HEK293 (cell line): ENCODE measurements around the gene SEC22A.

Experiments used
- BCL11B ChIP-seq: fragments of 450-650 bp; formaldehyde crosslinking; IDR thresholded peaks from 2 replicates; pipeline ENCODE4 v1.5.1; 2016; ENCODE audit warnings: low read depth, missing biosample characterization, missing genetic modification characterization
- CTCF ChIP-seq: fragments of 450-650 bp; formaldehyde crosslinking; IDR thresholded peaks from 2 replicates; pipeline ENCODE4 v1.5.1; 2016; ENCODE audit warnings: missing biosample characterization, missing genetic modification characterization
- REST ChIP-seq: fragments of 450-650 bp; formaldehyde crosslinking; IDR thresholded peaks from 2 replicates; pipeline ENCODE4 v1.5.1; 2016; ENCODE audit warnings: missing biosample characterization, missing genetic modification characterization
- YY1 ChIP-seq: fragments of 450-650 bp; formaldehyde crosslinking; IDR thresholded peaks from 2 replicates; pipeline ENCODE4 v1.5.1; 2018; ENCODE audit warnings: missing biosample characterization, missing genetic modification characterization
- ZBTB7A ChIP-seq: fragments of 450-650 bp; formaldehyde crosslinking; IDR thresholded peaks from 2 replicates; pipeline ENCODE4 v1.5.1; 2016; ENCODE audit warnings: low read depth, missing biosample characterization, missing genetic modification characterization
- ZNF138 ChIP-seq: fragments of 450-650 bp; formaldehyde crosslinking; IDR thresholded peaks from 2 replicates; pipeline ENCODE4 v1.5.1; 2016; ENCODE audit warnings: missing biosample characterization, missing genetic modification characterization, borderline replicate concordance
- ZNF157 ChIP-seq: fragments of 450-650 bp; formaldehyde crosslinking; IDR thresholded peaks from 2 replicates; pipeline ENCODE4 v1.5.1; 2016; ENCODE audit warnings: missing biosample characterization, missing genetic modification characterization
- ZNF175 ChIP-seq: fragments of 450-650 bp; formaldehyde crosslinking; IDR thresholded peaks from 2 replicates; pipeline ENCODE4 v1.5.1; 2016; ENCODE audit warnings: missing biosample characterization, missing genetic modification characterization
- ZNF292 ChIP-seq: fragments of 450-650 bp; formaldehyde crosslinking; IDR thresholded peaks from 2 replicates; pipeline ENCODE4 v1.5.1; 2016; ENCODE audit warnings: low read depth, missing biosample characterization, missing genetic modification characterization, borderline replicate concordance
- ZNF558 ChIP-seq: fragments of 450-650 bp; formaldehyde crosslinking; IDR thresholded peaks from 2 replicates; pipeline ENCODE4 v1.5.1; 2016; ENCODE audit warnings: missing biosample characterization, missing genetic modification characterization
- ZNF580 ChIP-seq: fragments of 450-650 bp; formaldehyde crosslinking; IDR thresholded peaks from 2 replicates; pipeline ENCODE4 v1.5.1; 2016; ENCODE audit warnings: missing biosample characterization, missing genetic modification characterization
- ZNF692 ChIP-seq: fragments of 450-650 bp; formaldehyde crosslinking; IDR thresholded peaks from 2 replicates; pipeline ENCODE4 v1.5.1; 2016; ENCODE audit warnings: missing biosample characterization, missing genetic modification characterization
- ZSCAN5A ChIP-seq: fragments of 450-650 bp; formaldehyde crosslinking; IDR thresholded peaks from 2 replicates; pipeline ENCODE4 v1.5.1; 2016; ENCODE audit warnings: missing biosample characterization, missing genetic modification characterization

GRCh38 chr3:123159926-123160635 lies 41.7 kb upstream of the SEC22A start:
- TF ChIP-seq ZNF292 (no peak), YY1 (tag by site-specific recombination) (no peak), BCL11B (tag by site-specific recombination) (no peak), ZNF157 (tag by site-specific recombination) (no peak), CTCF (tag by site-specific recombination) (no peak), ZNF692 (no peak), REST (tag by site-specific recombination) (no peak), ZBTB7A (tag by site-specific recombination) (no peak), ZNF175 (tag by site-specific recombination) (no peak), ZSCAN5A (tag by site-specific recombination) (no peak), ZNF138 (tag by site-specific recombination) (no peak), ZNF580 (tag by site-specific recombination) (no peak), ZNF558 (no peak)
